ENCODE measurements around the gene NR2F1-AS1. TPM values are rescaled to one million over a fixed set of nuclear protein-coding genes. Genes with fewer than 3 reads are reported as not detected.

NR2F1-AS1 gene
- total RNA-seq, 1 donor, result 11.8 TPM

DNA sequence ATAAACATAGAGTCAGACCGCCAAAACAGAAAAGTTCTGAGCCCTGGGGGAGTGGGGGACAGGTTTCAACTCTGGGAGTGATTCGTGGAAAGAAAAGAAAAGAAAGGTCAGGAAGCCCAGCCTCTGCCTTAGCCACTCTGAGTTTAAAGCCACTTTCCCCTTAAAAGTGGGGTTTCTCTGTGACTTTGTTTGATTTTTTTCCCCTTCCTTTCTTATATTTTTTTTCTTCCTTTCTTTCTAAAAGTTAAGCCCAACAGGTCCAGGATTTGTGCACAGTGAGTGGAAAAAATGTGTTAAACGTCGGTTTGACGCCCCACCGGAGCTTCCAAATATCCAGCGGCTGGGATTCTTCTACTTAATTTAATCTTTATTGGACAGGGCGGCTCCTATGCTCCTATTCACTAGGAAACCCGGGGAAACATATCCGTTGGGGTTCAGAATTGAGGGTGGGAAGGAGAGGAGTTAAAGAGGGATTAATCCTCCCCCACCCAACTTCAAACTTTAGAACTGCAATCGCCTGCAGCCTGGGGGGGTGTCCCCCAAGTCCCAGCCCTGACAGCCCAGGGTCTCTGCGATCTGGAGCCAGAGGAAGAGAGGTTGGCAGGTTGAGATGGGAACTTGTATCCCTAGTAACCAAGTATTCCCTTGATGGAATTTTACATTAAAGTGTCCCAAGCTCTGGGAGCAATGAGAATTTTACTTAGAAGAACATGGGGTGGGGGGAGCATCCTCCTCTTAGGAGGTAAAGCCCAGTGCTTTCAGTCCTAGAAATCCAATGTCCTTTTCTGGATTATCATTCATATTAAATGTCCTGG, 6.3 kb downstream of the NR2F1-AS1 start:
- no peak for TF ChIP-seq CTCF (IDR thresholded peaks at IDR 0.05; ENCODE audit: insufficient read depth, low read length)
- H3K4me3 ChIP-seq (ENCODE audit: low read depth, low read length), result no peak overlapping the region
- no peak for DNase-seq (ENCODE audit: low read depth)

DNA sequence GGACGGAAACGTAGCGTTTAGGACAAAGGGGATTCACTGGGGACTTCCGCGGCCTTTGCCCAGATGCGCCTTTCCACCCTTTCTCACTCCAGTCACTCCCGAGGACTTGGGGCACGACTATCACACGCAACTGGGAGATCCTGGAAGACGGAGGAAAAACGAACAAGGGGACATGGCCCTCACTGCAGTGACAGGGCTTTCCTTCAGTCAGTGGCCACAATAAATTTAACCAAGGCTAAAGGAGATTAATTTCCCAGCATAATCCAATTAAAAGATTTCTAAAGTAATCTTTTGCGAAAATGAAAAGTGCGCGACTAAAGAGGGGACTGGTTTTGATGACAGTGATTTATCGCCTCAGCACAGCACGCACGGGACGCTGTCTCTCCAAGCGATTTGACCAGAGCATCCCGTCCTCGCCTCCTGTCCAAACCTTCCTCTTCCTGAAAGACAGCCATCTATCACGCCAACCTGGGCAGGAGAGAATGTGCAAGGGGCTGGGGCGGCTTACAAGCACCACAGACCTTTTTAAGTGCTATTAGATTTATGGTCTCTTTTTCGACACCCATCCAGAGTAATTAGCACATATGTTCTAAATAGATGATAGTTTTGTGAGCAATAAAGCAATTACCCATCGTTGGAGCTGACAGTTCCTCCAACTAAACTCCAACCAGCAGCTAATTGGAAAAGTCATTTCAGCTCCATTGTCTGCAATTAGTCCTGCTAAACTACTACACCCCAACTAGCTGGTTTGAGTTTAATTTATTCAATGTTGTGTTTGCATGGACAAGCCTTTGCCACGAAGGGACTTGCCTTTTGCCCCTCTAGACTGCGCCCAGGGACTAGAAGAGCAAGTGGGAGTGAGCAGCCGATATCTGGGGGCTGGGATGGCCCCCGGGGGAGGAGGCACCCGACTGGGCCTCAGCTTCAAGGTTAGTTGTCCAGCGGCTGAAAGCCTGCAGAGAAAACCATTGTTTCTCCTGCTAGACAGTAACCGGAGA, 7.4 kb downstream of the NR2F1-AS1 start:
- H3K4me3 ChIP-seq (ENCODE audit: low read depth, low read length), result no peak overlapping the region
- no peak for DNase-seq (ENCODE audit: low read depth)
- TF ChIP-seq CTCF (IDR thresholded peaks at IDR 0.05; ENCODE audit: insufficient read depth, low read length), result no peak

DNA sequence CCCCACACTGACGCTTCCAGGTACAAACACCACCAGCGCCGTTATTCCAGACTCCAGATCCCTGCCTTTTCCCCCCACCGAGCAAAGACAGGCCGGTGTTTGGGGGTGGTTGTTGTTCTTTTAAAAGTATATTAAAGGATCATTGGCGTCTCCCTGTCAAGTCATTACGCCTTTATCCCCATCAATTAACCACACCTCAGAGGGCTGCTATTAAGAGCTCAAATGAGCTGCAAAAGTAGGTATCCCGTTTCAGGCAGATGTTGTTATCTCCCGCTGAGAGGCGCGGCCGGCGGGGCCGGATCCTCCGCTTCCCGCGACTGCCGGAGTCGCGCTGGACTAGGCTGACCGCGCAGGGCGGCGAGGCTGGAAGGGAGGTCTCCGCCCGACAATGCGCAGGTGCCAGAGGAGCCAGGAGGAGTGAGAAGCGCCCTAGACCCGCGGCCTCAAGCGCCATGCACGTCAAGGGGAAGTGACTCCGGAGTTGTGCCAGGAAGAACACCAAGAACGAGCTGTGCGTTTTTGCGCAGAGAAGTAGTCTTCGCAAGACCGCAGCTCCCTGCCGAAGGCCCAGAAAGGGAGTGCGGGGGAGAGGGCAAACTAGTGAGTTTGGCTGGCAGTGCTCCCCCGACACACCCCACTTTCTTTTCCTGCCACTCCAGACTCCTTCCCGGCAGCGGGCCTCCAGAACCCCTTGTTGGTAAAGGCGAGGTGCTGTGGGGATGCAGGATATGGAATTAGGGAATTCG, 8.2 kb downstream of the NR2F1-AS1 start:
- H3K4me3 ChIP-seq (ENCODE audit: low read depth, low read length), result peak overlapping the region; percentile 44
- peak; percentile 44 for DNase-seq (ENCODE audit: low read depth)
- no peak for TF ChIP-seq CTCF (IDR thresholded peaks at IDR 0.05; ENCODE audit: insufficient read depth, low read length)

DNA sequence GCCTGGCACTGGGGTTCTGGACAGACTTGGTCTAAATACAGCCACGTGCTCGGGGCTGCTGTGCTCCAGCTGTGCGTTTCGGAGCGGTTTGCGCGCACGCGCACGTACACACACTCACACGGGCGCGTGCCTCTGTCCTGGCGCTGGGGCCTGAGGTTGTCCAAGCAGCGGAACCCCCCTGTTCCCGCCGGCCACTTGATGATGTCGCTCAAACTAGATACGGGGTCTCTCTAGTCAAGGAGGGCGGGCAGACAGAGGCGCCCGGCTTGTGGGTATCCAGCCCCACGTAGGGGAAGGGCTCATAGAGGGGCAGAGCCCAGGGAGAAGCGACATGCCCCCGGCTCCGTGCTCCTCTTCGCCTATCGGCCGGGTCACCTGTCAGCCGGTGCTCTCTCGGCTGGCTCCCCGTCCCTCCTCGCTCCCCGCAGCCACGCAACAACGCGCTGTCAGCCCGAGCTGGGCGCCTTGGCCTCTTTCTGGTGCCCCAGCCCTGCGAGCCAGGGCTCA, 8.9 kb downstream of the NR2F1-AS1 start:
- H3K4me3 ChIP-seq (ENCODE audit: low read depth, low read length), result peak overlapping the region; percentile 44
- no peak for DNase-seq (ENCODE audit: low read depth)
- no peak for TF ChIP-seq CTCF (IDR thresholded peaks at IDR 0.05; ENCODE audit: insufficient read depth, low read length)

- no peak overlapping the region for H3K4me3 ChIP-seq (ENCODE audit: low read depth, low read length)
- DNase-seq (ENCODE audit: low read depth), result no peak
- no peak for TF ChIP-seq CTCF (IDR thresholded peaks at IDR 0.05; ENCODE audit: insufficient read depth, low read length)
Observed at GRCh38 chr5:93571114-93571949, 9.7 kb downstream of the NR2F1-AS1 start.

Data from fibroblast of the aortic adventitia (primary cell).